HG02884 (cell line): ENCODE data around the gene GRIK4.

Experiments used
- ATAC-seq: cut with Tn5 transposase; IDR thresholded peaks from one replicate; pipeline ENCODE4 v1.9.1; 2021; ENCODE audit warnings: mild to moderate bottlenecking, moderate library complexity; ENCODE audit not compliant: unreplicated experiment

The GRIK4 gene

DNA sequence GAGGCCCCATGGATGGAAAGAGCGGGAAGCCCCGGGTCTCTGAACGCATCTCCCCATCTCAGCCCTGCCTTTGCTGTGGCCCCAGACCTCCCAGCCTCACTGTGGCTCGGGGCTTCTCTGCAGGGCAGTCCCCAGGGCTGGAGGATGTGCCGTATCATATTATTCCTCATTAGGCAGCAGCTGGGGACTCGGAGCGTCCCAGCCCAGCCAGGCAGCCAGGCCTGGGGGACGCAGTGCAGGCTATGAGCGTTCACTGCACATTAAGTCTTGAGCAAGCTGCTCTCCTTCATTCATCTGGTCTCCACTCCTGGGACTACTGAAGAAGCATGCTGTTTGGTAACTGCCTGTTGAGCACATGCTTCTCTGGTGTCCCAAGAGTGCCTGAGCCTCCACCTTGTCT is 285.6 kb downstream of the GRIK4 start:
- ATAC-seq, result no peak

DNA sequence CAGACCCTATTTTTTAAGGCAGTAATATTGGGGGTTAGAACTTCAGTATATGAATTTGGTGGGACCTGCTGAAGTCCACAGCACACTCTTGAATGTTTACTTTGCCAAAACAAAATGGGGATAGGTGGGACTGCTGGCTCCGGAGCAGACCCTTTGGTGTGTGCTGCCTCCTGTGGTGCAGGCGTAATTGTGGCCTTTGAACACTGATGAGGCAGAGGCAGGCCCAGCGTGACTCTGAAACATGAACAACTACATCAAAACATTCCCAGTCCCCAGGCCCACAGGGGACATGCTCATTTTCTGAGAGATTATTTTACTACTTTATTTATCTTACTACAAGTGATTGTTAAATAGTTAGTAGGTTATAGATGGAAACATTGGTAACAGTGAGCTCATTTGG is 287.3 kb downstream of the GRIK4 start:
- no peak for ATAC-seq

DNA sequence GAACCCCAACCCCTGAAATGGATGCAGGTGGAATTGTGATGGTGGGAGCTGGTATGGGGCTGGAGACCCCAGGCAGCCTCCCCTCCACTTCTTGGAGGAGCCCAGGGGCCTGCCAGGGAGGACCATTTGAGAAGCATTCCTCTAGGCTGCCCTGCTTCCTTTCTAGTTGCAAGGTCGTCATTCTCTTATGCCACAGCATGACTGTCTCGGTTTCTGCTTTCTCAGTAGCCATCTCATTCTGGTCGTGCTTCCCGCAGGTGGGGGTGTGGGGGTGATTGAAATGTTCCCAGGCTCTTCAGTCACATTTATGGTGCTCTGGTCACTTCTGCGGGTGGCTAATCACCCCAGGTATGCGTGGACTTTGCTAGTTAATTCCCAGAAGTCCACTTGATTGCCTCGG is 288.7 kb downstream of the GRIK4 start:
- ATAC-seq, result no peak

DNA sequence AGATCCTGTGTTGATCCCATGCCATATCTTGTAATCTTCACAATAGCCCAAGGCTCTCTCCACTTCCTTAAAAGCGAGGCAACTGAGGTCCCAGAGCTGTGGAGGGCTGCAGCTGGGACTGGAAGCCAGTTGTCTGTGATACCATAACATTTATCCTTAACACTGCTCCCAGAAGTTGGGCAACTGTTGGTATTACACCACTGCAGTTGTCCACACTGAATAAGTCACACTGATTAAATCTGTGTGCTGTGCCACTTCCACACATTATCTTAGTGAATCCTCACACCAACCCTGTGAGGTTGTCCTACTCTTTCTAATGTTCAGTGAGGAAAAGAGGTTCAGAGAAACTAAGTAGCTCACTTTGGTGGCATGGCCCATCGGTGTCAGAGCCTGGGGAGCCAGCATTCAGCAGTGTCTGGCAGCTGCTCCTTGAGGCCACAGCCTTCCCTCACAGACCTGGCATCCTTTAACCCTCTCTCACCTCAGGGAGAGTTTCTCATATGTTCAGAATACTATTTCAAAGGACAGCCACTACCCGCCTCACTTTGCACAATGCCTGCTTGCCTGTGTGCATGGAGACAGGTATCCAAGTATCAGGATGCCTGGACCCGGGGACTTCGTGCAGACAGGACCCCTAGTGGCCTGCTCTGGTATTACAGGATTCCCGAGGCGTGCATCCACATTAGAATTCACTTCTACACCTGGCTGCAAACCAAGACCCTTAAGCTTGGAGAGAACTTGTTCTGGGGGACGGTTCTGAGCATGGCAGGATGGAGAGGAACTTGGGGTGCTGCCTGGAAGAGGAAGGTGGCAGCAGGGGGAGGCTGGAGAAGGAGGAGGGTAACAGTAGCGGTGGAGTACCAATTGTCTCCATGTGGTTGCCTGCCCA is 290.5 kb downstream of the GRIK4 start:
- no peak for ATAC-seq

DNA sequence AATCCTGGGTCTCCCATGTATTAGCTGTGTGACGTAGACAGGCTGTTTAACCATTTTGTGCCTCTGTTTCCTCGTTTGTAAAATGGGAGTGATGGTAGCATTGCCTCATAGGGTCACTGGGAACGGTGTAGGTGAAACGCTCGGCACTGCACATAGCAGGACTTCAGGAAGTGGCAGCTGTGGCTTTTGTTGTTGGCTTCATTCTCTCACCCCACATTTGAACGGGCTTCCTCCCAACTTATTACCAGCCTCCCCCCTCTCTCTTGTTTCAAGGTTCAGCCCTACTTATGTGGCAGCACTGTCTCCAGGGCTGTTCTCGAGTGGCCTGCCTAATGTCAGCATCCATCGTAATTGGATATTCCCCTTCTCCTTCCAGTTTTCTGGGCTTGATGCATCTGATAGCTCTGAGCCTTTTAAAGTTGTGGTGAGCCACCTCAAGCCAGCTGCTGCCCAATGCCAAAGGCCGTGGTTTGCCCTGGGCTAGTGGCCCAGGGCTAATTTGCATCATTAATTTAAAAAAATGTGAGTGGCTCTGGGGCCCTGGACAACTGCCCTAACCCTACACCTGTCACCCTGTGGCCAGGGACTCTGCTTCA is 294.5 kb downstream of the GRIK4 start:
- ATAC-seq, result no peak

DNA sequence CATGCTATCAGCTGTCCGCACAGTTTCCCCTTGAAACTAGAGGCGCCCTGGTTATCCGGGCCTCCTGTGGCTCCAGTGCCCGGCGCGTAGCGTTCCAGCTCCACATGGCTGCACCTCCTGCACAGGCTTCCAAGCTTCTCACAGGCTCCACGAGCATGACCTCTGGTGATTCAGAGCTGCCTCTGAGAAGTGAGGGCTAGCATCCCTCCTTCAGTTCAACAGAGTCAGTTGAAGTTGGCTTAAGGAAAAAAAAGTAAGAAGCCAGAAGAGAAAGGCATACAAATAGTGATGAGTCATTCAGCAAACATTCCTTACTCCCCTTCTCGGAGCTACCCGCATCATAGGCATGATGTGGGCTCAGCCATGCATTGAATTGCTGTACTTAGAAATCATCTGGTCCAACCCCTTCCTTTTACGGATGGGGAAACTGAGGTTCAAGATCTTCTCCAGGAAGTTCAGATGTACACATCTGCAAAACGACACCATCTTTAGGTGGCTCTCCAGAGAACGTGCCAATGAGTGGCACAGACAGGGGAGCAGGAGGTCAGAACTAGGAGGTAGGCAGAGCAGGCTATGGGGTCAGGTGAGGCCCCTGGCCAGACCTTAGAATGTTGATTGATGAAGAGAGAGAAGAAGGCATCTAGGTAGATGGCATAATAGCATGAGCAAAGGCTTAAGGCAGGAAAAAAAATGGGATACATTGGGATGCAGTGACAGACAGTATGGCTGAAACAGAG is 296.0 kb downstream of the GRIK4 start:
- ATAC-seq, result no peak

DNA sequence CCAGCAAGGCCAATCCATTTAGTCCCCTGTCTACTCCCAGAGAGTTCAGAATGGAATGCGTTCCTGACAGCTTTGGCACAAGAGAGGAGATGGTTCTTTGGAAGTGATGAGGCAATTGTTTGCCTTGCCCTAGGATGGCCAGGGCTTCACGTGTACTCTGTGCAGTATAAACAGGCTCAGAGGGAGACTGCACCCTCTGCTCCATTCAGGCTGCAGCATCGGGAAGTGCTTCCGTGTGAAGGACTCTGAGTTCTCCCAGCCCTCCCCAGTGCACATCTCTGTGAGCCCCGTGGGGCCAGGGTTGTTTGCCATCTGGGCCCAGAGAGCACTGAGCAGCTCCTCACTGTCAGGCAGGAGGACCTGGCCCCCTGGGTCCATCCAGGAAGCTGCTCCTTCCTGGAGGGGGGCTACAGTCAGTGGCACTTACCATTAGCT is 297.1 kb downstream of the GRIK4 start:
- ATAC-seq, result no peak

DNA sequence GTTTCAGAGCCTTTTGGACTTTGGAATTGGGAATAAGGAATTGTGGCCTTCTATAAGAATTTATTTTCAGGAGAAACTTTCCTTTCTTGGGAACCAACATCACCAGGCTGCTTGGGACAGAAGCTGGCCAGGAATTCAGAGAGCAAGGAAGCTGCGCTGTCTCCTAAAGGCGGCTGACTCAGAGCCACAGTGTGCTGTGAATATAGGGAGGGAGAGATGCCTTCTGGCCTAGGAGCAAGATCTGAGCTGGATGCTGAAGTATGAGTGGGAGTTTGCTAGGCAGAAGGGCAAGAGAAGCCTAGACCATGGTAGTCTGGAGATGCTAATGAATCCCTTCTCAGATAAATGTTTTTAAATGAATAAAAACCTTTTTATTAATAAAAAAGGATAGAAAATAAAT is 298.7 kb downstream of the GRIK4 start:
- no peak for ATAC-seq

DNA sequence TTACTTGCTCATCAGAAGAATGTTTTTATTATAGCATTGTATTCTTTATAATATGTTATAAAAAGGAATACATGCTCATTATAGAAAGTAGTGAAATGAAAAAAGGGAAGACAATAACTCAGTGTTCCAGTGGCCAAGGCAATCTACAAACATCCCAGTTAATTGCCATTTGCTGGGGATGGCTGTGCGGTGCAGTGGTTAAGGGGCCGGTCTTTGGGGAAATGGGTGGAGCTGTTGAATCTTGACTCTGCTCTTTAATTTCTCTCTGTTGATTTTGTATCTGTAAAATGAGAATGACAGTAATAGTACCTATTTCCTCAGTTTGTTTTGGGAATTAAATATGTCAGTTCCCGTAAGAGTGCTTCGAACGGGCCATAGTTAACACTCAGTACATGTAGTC is 299.7 kb downstream of the GRIK4 start:
- no peak for ATAC-seq

DNA sequence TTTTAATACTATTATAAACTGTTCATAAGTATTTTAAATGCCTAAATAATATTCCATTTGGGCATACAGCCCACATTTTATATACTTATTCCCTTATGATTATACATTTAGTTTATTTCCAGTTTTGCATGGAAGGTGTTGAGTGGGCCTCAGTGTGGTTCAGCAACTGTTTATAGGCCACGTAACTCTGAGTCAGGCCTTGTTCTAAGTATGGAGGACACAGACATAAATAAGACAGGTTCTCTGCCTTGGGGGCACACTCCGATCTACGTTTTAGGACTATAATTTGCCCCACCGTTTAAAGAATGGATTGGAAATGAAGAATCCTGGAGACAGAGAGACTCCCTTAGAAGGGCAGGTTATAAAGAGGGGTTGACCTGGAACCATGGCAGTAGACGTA is 300.2 kb downstream of the GRIK4 start:
- ATAC-seq, result no peak

DNA sequence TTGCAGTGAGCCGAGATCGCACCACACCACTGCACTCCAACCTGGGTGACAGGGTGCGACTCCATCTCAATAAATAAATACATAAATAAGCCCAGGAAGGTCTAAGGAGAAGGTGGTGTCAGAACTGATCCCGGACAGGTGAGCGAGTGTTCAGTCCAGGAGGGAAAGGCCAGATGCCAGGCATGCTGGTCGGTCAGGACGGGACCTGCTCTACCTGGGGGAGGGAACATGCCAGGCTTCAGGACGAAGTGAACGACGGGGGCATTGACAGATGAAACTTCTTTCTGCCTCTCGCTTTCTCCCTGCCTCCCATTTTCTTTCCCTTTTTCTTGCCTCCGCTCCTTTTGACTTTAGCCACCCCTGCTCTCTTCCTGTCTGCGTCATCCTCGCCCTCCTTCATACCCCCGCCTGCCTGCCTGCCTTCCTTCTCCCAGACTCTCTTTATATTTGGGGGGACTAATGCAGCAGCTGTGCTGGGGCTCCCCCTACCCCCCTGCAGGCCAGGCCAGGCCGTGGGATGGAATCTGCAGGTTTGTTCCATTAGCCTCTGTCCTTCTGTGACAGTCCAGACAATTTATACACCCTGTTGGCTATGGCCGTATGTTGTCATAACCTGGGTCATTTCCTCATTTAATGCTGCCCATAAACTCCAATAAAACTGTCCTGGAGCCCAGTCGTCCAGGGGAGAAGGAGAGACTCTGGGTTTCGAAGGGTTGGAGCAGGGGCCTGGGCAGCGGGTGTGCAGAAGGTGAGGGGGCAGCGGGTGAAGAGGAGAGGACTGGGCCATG is 303.2 kb downstream of the GRIK4 start:
- no peak for ATAC-seq

DNA sequence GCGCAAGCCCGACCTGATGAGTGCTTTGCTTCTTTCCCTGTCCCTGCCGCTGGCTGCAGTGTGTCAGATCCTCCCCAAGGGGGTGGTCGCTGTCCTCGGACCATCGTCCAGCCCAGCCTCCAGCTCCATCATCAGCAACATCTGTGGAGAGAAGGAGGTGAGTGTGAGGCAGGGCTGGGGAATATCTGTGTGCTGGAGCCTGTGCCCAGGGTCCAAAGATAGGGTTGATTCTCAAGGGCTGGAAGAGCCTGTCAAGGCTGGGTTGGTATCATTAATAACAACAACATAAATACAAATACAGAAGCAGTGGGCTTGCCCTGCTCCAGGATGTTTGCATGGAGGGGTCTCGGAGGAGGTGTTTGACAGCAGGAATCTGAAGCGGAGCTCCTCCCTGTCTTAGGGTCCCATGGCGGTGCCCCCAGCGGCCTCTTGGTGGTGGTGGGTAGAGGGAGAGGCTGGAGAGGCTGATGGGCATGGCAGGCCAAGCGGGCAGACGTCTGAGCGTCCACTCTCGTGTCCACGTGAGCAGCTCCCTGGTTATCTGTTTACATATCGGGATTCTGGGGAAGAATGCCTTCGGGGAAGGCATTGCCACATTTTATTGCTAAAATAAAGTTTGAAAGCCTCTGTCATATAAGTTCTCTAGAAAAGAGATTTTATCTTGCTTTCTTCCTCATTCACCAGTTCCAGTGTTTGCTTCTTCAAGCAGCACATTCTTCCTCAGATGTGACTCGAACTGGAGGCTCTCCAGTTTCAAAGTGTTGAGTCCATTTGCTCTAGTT is 304.0 kb downstream of the GRIK4 start:
- ATAC-seq, result no peak

DNA sequence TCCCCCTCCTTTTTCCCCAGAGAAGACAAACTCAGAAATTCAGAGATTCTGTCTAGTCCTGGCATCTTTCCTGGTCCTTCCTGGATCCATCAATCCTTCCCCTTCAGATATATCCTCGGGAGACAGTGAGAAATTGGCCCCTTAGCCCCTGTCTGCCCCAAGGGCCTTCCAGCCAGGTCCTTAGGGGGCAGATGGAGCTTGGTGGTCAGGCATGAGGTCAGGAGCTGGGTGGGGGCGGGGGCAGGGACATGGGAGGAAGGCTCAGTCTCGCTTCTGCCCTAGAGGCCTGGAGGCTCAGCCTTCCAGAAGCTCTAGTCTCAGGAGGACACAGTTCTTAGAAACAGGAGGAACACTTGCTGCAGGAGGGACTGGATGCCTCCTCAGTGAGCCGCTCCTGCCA is 304.6 kb downstream of the GRIK4 start:
- ATAC-seq, result no peak

DNA sequence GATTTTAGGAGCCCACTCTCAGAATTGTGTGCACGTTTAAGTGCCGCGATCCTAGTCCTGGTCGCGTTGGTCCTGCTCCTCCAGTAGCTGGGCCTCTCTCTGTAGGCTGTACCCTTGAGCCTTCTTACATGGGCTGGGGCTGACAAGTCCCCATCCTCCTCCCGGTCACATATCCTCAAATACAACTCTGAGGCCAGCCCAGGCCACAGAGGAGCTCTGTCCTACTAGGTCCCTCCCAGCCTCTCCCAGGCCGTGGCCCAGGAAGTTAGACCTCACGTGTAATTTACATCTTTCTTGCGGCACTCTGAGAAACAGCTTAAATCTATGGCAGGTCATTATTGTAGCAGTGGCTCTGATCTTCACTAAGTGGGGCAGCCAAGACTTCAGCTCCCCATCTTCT is 305.2 kb downstream of the GRIK4 start:
- ATAC-seq, result no peak

DNA sequence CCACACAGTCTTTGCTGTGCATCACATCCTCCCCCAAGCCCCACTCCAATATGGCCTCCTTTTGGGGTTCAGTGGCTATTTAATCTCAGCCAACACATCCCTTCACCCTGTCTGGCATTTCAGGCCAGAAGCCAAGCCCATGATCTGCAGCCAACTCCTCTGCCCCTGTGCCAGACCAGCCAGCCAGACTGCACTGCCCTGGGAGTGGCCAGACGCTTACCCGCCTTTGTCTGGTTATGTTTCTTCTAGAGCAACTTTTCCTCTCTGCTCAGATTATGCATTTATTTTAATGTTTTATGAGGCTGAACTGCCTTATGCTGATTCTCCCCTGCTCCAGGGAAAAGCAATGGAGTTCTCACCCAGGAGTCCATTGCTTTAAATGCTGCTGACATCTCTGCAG is 305.6 kb downstream of the GRIK4 start:
- ATAC-seq, result no peak

DNA sequence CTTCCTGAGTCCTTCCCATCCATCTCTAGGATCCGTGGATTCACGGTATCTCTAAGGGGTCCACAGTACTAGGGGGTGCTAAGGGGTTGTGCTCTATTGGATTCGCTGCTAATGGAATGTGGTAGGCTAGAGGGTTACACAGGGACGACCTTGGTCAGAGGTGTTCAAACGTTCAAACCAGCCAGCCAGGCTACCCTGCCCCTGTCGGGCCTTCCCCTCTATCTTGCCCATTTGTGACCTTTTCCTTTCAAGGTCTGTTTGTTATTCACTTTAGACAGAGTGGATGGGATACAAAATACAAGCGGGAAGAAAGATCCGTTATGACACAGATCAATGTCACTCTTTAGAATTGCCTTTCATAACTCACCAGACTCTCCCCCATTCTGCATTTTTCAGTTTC is 306.5 kb downstream of the GRIK4 start:
- no peak for ATAC-seq

DNA sequence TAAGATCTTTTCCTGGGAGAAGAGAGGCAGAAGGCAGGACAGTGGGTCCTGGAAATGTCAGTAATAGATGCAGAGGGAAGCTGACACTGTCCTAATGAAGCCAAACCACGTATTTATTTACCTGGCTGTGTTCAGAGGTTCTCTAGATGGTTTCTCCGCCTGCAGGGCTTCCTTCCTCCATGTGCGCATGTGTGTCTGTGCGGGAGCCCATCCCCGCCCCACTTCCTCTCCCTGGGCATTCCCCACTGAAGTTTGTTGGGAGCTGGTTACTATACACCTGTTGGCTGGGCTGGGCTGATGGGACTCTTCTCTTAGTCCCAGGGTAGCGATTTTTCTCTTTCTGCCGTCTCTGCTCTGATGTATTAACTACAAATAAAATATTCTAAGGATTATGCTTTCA is 307.5 kb downstream of the GRIK4 start:
- ATAC-seq, result no peak

DNA sequence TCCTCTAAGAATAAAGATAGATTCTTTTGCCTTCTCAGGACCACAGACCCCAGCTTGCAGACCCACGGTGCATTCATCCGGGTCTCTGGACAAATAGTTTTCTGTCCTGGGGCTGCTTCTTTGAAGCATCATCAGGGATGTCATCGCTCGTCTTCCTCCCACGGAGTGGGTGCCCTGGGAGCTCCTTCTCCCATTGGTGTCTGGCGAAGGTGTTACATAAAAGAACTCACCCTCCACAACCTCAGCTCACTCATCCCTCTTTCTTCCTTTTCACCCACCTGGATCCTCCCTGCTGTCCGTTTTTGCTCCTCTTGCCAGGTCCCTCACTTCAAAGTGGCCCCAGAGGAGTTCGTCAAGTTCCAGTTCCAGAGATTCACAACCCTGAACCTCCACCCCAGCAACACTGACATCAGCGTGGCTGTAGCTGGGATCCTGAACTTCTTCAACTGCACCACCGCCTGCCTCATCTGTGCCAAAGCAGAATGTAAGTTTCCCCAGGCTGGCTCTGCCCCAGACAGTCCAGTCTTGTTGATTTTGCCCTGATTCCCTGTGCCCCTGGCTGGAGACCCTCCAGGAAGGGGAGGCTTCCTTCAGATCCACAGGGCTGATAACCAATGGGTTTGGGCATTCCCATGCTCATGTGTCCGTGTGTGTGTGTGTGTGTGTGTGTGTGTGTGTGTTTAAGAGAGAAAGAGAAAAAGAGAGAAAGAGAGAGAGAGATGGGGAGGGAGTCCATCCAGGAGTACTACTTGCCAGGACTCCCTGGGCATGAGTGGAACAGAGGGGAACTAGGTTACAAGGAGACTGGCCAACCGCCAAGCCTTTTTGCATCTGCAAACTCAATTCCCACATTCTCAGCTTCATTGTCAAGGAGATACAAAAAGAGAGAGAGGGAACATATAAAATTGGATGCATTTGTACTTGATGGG is 308.2 kb downstream of the GRIK4 start:
- ATAC-seq, result no peak

DNA sequence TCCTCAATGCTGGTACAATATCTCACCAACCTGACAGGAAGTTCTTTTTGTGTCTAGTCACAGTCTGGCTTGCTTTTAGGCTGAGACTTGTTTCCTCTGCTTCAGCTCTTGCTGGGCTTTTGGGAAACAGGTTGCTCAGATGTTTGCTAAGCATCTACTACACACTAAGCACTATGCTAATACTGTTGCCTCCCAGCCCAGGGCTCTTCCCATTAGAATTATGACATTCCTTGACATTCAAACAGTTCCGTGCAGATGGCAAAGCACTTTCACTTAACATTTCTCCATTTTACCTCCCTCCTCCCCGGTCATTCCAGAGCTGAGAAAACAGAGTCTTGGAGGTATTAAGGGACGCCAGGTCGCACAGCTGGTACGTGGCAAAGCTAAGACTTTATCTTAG is 311.6 kb downstream of the GRIK4 start:
- ATAC-seq, result no peak
